AG08395 (cell line): ENCODE results near the gene CT45A10.
"Not testable (repeated sequence)": the region's sequence is repeated elsewhere in the genome, so short reads cannot be mapped to it uniquely, and the experiment has no call there.

Experiments
- DNase-seq: peaks from one replicate; pipeline ENCODE4 v3.0.0; 2012; ENCODE audit warnings: mixed read lengths, low spot score

Gene CT45A10, protein sequence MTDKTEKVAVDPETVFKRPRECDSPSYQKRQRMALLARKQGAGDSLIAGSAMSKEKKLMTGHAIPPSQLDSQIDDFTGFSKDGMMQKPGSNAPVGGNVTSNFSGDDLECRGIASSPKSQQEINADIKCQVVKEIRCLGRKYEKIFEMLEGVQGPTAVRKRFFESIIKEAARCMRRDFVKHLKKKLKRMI

GRCh38 chrX:135893294-135893817 lies at the start of gene CT45A10, which contains the start of gene SAGE1:
CT45A10 (minus strand) TSS chrX:135893444; CDS start chrX:135885344, 8,100 bp downstream.
SAGE1 (plus strand) TSS chrX:135893716; CDS start chrX:135896243, 2,527 bp downstream.
- no peak for DNase-seq

DNA sequence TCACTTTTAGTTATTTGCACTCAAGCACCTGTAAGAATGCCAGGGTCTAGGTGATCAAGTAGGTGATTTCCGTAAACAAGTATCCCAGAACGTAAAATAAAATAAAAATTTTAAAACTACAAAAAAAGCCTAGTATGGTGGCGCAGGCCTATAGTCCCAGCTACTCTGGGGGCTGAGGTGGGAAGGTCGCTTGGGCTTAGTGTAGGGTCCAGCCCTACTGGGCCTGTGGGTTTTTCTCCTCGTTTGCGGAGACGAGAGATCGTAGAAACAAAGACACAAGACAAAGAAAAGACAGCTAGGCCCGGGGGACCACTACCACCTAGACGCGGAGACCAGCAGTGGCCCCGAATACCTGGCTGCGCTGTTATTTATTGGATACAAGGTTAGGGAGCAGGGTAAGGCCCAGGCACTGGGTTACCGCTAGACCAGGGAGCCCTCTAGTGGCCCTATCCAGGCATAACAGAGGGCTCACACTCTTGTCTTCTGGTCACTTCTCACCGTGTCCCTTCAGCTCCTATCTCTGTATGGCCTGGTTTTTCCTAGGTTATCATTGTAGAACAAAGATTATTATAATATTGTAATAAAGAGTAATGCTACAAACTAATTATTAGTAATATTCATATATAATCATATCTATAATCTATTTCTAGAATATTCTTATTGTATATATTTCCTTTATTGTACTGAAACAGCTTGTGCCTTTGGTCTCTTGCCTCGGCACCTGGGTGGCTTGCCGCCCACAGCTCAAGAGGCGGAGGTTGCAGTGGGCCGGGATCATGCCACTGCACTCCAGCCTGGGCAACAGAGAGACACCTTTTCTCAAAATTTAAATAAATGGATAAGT lies 38.6 kb upstream of the CT45A10 start:
- DNase-seq, result peak; percentile 18

- no peak for DNase-seq
These were observed 34.7 kb upstream of the CT45A10 start for GRCh38 chrX:135927897-135928296.

- no peak for DNase-seq
These were observed 30.1 kb upstream of the CT45A10 start for GRCh38 chrX:135923353-135923752.

DNA sequence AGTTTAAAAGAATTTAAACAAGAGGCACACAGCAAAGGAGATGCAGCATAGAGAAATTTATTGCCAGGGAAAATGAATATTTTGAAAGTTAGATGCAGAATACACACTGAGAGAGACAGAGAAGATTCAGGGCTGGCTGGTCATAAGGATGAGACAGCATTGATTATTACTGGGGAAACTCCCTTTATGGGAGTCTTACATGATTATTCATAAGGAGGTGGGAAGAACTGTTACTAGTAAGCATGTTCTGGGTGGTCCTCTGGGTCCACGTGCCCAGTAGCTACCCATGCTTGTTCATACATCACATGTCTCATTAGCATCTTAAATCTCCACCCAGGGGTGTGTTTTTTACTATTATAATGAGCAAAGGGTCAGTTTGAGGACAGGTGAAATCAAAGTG lies 27.3 kb upstream of the CT45A10 start:
- not testable (repeated sequence) for DNase-seq

DNA sequence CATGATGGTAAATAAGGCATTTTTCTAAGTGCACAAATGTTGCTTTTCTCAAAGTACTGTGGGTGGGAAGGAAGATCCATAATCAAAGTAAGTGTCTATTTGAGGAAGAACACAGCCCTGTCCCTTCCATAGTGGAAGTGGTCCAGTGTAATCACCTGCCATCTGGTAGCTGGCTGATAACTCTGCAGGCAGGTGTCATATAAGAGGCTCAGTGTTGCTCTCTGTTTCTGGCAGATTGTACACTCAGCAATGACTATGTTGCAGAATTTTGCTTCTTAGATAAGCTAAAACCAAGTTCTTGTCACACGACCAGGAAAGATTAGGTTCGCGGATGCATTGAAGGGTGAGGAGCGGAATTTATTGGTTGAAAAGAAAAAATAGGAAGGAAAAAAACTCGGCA lies 21.2 kb upstream of the CT45A10 start:
- DNase-seq, result no peak

DNA sequence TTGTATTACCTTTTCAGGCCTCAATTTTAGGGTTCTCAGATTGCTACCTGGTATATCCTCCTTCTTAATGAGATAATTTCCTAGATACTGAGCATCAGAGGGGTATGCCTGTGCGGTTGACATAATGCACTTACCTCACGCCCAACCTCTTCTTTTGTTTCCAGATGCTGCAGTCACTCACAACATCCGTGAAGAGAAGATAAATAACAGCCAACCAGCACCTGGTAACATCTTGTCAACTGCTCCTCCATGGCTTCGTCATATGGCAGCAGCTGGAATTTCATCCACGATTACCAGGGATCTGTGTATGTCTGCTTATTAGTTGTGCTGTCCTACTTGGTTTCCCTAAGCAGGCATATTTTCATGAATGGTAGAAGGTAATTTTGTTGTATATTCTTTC lies 17.0 kb upstream of the CT45A10 start:
- DNase-seq, result no peak

DNA sequence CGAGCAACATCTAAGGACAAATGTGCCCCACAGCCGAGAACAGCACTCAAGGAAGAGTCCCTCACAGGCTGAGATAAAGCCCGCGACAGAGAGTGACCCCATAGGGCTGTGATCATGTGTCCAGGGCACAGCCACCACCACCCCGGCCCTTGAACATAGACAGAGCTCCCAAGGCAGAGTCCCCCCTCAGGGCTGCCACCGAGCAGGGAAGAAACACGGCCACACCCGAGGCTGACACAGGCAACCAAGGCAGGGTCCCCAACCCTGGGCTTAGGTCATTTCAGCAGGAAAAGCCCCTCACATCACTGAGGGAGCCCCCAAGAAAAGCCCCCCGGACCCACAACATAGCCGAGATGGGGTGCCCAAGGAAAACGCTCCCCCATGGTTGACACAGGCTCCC lies 463 bp downstream of the CT45A10 start:
- no peak for DNase-seq

DNA sequence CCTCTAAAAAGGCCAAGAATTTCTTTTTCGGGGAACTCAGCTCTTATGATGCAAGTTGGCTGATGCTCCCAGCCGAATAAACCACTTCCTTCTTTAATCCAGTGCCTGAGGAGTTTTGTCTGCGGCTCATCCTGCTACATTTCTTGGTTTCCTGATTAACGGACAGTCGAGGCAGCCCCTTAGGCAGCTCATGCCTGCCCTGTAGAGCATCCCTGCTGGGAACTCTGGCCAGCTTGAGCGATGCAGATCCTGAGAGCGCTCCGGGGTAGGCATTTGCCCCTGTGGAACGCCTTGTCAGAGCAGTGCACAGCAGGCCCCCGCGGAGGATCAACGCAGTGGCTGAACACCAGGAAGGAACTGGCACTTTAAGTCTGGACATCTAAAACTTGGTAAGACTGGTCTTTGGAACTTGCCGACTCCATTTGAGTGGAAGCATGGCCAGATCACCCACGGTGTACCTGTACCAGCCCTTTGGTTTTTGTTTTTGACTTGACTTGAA lies 3.1 kb downstream of the CT45A10 start:
- DNase-seq, result no peak

- not testable (repeated sequence) for DNase-seq
These were observed 4.3 kb downstream of the CT45A10 start for GRCh38 chrX:135888976-135889375.

GRCh38 chrX:135888230-135888629 lies 5.0 kb downstream of the CT45A10 start:
- not testable (repeated sequence) for DNase-seq

DNA sequence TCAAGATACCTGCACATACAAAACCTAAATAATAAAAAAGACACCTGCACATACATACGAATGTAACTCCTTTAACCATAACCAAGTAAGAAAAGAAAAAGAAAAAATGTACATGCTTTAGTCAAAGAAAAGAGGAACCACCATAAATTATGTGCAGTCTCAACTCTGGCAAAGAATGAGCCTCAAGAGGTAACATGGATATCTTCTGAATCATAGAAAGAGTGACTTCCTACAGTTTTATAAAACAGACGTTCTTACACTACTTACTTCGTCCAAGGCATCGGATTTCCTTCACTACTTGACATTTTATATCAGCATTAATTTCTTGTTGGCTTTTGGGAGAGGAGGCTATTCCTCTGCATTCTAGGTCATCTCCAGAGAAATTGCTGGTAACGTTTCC lies 10.5 kb downstream of the CT45A10 start:
- DNase-seq, result not testable (repeated sequence)

GRCh38 chrX:135871712-135872111 lies 21.5 kb downstream of the CT45A10 start, which contains the start of gene CT45A9:
CT45A9 (minus strand) TSS chrX:135871812; CDS start chrX:135868061, 3,751 bp downstream.
- DNase-seq, result not testable (repeated sequence)

- DNase-seq, result not testable (repeated sequence)
These were observed 38.8 kb downstream of the CT45A10 start, which contains the start of gene CT45A8 for GRCh38 chrX:135854438-135854837. CT45A8 (minus strand) TSS chrX:135854538; CDS start chrX:135850783, 3,755 bp downstream.

- not testable (repeated sequence) for DNase-seq
These were observed 56.1 kb downstream of the CT45A10 start, which contains the start of gene CT45A7 for GRCh38 chrX:135837180-135837579. CT45A7 (minus strand) TSS chrX:135837280; CDS start chrX:135833533, 3,747 bp downstream.
